ENCODE data around the gene HLA-DQA1. TPM values are rescaled to one million over a fixed set of nuclear protein-coding genes. Genes with fewer than 3 reads are reported as not detected.
"Not testable (repeated sequence)": the region's sequence is repeated elsewhere in the genome, so short reads cannot be mapped to it uniquely, and the experiment has no call there.

HLA-DQA1 gene
- total and polyA plus RNA-seq, 12 donors = 1.3 to 136 (median 13.3) TPM

- Histone ChIP-seq H3K4me3 (no peak overlapping the region), H3K27ac (no peak overlapping the region), H3K36me3 (no peaks in the 10 kb centered on the region), H3K4me1 (no peaks in the 10 kb centered on the region), H3K27me3 (no peaks in the 10 kb centered on the region), H3K9me3 (no peaks in the 10 kb centered on the region)
- 90 to 91% methylated on average over 6 of the region's 6 CpGs for WGBS, 2 donors
- DNase-seq = no peak
- TF ChIP-seq CTCF (IDR thresholded peaks at IDR 0.05) = no peak
- intact Hi-C loops (cut with DNase I) = loop anchor here in 2 of 10 donors (5.0 to 10.0 kb wide), 2 partner anchors 102 to 105 kb away; partner anchors contain the start of gene HLA-DQA2 (in 1 of the 2)
- no peak for ATAC-seq
These were observed 5.5 kb downstream of the HLA-DQA1 start for GRCh38 chr6:32642720-32643106.

GRCh38 chr6:32643904-32644303 lies 6.7 kb downstream of the HLA-DQA1 start:
- H3K4me1 ChIP-seq = no peaks in the 10 kb centered on the region
- no peak for TF ChIP-seq CTCF (IDR thresholded peaks at IDR 0.05)
- H3K27ac ChIP-seq = no peak overlapping the region
- H3K27me3 ChIP-seq = no peaks in the 10 kb centered on the region
- no peaks in the 10 kb centered on the region for H3K9me3 ChIP-seq
- intact Hi-C loops (cut with DNase I) = loop anchor here in 2 of 10 donors (5.0 to 10.0 kb wide), 2 partner anchors 101 to 103 kb away; partner anchors contain the start of gene HLA-DQA2 (in 1 of the 2)
- 75 to 82% methylated on average over 4 of the region's 4 CpGs for WGBS, 2 donors
- H3K36me3 ChIP-seq = no peaks in the 10 kb centered on the region
- DNase-seq = no peak
- ATAC-seq = no peak
- no peak overlapping the region for H3K4me3 ChIP-seq

GRCh38 chr6:32645047-32645703 lies 8.0 kb downstream of the HLA-DQA1 start:
- Histone ChIP-seq H3K27ac (no peak overlapping the region), H3K4me1 (no peaks in the 10 kb centered on the region), H3K36me3 (no peaks in the 10 kb centered on the region), H3K9me3 (peaks cover 0 to 2% (median 0%) of the 10 kb centered on the region in 11 donors), H3K4me3 (no peak overlapping the region), H3K27me3 (no peaks in the 10 kb centered on the region)
- no peak for TF ChIP-seq CTCF (IDR thresholded peaks at IDR 0.05)
- DNase-seq = no peak
- intact Hi-C loops (cut with DNase I) = loop anchor here in 1 of 10 donors (10.0 kb wide), 1 partner anchor 100 kb away; the partner anchor contains the start of gene HLA-DQA2
- no peak for ATAC-seq
- WGBS, 2 donors = 90% methylated on average over 6 of the region's 6 CpGs

- ATAC-seq (no peak), DNase-seq (no peak)
- intact Hi-C loops (cut with DNase I) = no loop called here
- WGBS, 2 donors = 92 to 97% methylated on average over 2 of the region's 2 CpGs
- Histone ChIP-seq H3K4me3 (no peak overlapping the region), H3K27ac (no peak overlapping the region), H3K36me3 (no peaks in the 10 kb centered on the region), H3K4me1 (no peaks in the 10 kb centered on the region), H3K27me3 (peaks cover 0 to 3% (median 0%) of the 10 kb centered on the region in 7 donors), H3K9me3 (no peaks in the 10 kb centered on the region)
- no peak for TF ChIP-seq CTCF (IDR thresholded peaks at IDR 0.05)
These were observed 18.1 kb downstream of the HLA-DQA1 start for GRCh38 chr6:32655203-32655710.

- H3K27ac ChIP-seq = peak overlapping the region in 1 of 10 donors; percentile 23
- intact Hi-C loops (cut with DNase I); H3K9me3 ChIP-seq: not testable (repeated sequence)
These were observed 20.1 kb downstream of the HLA-DQA1 start for GRCh38 chr6:32657329-32657728.

GRCh38 chr6:32657819-32658218 lies 20.6 kb downstream of the HLA-DQA1 start:
- H3K27ac ChIP-seq = peak overlapping the region in 3 of 10 donors; percentile 15 to 34 (median 23)
- H3K36me3 ChIP-seq; H3K27me3 ChIP-seq; H3K4me3 ChIP-seq; intact Hi-C loops (cut with DNase I); ATAC-seq; H3K4me1 ChIP-seq; DNase-seq; H3K9me3 ChIP-seq: not testable (repeated sequence)

More at GRCh38 chr6:32657329-32657728, 20.1 kb downstream of the HLA-DQA1 start:
- not testable (repeated sequence) for H3K4me3 ChIP-seq, DNase-seq, ATAC-seq, H3K36me3 ChIP-seq, H3K27me3 ChIP-seq, H3K4me1 ChIP-seq
- WGBS, 2 donors = 26 to 33% methylated on average over 5 of the region's 6 CpGs
